GM19240 (cell line): ENCODE measurements around the gene FIBCD1.
"Not testable (repeated sequence)": the region's sequence is repeated elsewhere in the genome, so short reads cannot be mapped to it uniquely, and the experiment has no call there.

Experiments
- DNase-seq: peaks from one replicate; pipeline ENCODE4 v3.0.0; 2011; ENCODE audit warnings: low spot score; ENCODE audit not compliant: insufficient read length

FIBCD1 gene

GRCh38 chr9:130954925-130955324 lies 15.9 kb upstream of the FIBCD1 start:
- DNase-seq: not testable (repeated sequence)

GRCh38 chr9:130954317-130954716 lies 15.3 kb upstream of the FIBCD1 start:
- no peak for DNase-seq

GRCh38 chr9:130952065-130952762 lies 13.2 kb upstream of the FIBCD1 start:
- DNase-seq: no peak

- DNase-seq: no peak
These were observed 10.9 kb upstream of the FIBCD1 start for GRCh38 chr9:130950039-130950311.

- no peak for DNase-seq
These were observed 10.4 kb upstream of the FIBCD1 start for GRCh38 chr9:130949188-130950038.

- DNase-seq: no peak
These were observed 9.2 kb upstream of the FIBCD1 start for GRCh38 chr9:130948266-130948665.

GRCh38 chr9:130947618-130948140 lies 8.6 kb upstream of the FIBCD1 start:
- DNase-seq: no peak

GRCh38 chr9:130946766-130947617 lies 7.9 kb upstream of the FIBCD1 start:
- no peak for DNase-seq

GRCh38 chr9:130945173-130945572 lies 6.1 kb upstream of the FIBCD1 start:
- no peak for DNase-seq

GRCh38 chr9:130944510-130945058 lies 5.5 kb upstream of the FIBCD1 start:
- no peak for DNase-seq

GRCh38 chr9:130943777-130944176 lies 4.7 kb upstream of the FIBCD1 start:
- DNase-seq: no peak

GRCh38 chr9:130943221-130943620 lies 4.2 kb upstream of the FIBCD1 start:
- DNase-seq: no peak

- no peak for DNase-seq
These were observed 3.6 kb upstream of the FIBCD1 start for GRCh38 chr9:130942679-130943078.

GRCh38 chr9:130942084-130942483 lies 3.0 kb upstream of the FIBCD1 start:
- no peak for DNase-seq

GRCh38 chr9:130940693-130941576 lies 1.9 kb upstream of the FIBCD1 start:
- DNase-seq: peak; percentile 92

GRCh38 chr9:130940027-130940549 lies 1.0 kb upstream of the FIBCD1 start:
- no peak for DNase-seq

- no peak for DNase-seq
These were observed 469 bp upstream of the FIBCD1 start for GRCh38 chr9:130939405-130940026.

- DNase-seq: no peak
These were observed 829 bp downstream of the FIBCD1 start for GRCh38 chr9:130938184-130938651.
